ENCODE data around the gene FAH.

The FAH gene

DNA sequence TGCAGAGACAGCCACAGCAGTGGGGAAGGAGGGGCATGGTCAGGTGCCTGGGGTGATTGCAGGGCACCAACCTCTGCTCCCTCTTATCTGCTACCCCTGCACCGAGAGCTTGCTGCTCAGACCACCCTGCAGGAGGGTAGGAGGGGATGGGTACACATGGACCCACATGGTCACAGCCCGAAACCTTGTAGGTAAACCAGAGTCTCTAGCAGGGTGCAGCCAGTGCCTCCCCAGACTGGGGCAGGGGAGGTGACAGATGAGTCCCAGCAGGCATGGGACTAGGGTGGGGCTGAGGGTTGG, 49.2 kb downstream of the FAH start:
- no peak for DNase-seq

DNA sequence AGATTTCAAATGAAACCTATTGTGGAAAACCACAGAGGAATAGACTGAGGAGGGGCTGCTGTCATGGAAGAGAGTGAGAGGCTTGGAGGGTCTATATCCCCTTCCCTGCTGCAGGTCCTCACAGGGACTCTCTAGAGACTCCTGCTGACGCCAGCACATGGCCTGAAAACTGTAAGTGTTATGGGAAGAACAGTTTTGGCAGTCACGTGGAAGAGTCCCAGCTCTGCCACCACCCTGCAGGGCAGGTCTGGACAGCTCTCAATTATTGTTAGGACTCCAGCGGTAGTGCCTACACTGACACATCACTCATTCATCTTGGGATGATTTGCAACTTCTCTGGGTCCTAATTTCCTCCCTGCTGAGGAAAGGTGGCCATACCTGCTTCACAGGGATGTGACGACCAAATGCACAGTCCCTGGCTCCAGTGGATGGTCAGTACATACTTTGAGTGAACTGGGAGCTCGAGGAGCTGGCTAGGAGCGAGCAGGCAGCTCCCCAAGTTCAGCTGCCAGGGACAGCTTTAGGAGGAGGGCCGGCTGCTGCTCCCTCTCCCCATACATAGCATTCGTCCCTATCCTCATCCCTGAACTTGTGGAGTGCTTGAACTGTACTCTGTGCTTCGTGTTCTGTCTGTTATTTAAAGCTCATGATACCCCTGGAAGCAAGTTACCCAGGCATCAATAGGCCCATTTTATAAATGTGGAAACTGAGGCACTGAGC, 50.0 kb downstream of the FAH start:
- DNase-seq = no peak

DNA sequence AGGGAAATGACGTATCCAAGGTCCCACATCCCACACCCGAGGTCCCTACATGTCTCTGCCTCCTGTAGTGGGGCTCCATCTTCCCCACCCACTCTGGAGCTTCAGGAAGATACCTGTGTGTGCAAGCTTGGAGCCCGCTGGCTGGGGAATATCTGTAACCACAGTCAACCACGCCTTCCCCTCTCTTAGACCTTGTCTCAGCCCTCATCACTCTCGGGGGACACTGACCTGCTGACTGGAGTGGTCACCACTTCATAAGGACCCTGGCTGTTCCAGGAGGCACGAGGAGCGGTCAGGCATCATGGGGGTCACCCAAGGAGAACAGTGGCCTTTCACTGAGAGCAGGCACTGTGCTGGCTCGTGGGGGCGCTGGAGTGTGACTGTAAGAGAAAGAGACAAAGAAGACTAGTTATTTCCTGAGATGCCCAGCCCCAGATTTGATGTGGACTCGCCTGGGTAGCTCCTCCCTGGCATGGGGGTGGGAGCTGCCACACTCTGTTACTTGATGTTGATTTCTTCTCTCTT, 50.6 kb downstream of the FAH start:
- no peak for DNase-seq

DNA sequence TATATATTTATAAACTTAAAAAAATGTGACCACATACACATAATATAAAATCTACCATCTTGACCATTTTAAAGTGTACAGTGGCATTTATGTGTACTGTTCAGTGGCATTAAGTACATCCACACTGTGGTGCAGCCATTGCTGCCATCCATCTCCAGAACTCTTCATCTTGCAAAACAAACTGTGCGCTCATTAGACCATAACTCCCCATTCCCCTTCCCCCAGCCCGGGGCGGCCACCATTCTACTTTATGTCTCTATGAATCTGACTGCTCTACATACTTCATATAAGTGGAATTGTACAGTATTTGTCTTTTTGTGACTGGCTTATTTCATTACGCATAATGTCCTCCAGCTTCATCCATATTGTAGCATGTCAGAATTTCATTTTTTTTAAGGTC, 51.4 kb downstream of the FAH start:
- DNase-seq = no peak

DNA sequence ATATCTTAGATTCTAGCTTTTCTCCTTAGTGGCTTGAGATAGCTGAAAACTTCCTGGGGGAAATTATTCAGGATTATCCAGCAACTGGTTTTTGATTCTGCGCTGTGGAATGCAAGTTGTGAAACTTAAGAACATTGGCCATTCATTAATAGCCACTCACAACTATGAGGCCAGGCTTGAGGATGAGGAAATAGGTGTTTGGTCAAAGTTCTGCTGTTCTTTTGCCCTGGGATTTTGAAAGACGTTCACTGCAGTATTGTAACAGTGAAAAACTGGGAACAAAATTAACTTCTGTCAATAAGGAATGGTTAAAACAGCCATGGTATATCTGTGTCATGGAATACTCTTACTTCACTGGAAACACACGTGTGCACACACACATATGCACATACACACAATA, 55.1 kb downstream of the FAH start:
- DNase-seq = no peak

DNA sequence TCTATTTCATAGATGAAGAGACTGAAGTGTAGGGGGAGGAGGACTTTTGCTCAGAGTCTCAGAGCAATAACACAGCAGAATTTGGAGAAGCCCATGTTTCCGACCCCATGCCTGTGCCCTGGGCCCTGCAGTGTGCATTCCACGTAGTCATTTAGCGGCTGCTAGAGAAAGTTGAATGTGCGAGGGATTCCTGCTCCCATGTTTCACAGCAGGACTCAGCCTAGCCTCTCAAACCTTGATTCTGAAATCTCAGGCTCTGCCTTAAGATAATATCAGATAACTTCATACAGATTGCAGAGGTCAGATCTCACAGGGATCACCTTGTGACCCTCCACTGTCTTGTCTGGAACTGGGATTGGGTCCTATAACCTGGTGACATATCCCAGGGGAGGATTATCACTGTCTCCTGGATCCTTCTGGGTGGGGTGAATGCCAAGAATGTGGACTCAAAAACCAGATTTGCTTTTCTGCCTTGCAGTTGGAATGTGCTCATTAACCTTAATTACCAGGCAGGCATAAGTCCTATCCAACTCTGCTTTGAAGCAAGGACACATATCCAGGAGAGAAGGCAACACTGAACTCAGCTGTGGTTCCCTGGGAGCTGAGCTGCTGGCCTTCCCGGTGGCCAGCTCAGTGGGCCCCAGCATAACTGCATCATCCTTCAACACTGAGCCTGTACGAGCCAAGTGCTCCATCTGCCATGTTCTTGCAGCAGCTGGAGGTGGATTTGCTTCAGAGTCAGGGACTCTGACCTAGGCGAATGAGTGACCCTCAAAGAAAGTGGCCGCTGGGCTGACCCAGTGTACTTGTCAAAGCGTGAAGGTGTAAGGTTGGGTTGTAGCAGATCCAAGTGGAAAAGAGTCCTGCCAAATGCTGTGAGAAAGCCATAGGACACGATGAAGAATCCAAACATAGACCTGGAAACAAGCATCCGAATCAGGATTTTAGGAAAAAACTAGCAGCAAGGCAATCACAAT, 56.2 kb downstream of the FAH start:
- DNase-seq = no peak

DNA sequence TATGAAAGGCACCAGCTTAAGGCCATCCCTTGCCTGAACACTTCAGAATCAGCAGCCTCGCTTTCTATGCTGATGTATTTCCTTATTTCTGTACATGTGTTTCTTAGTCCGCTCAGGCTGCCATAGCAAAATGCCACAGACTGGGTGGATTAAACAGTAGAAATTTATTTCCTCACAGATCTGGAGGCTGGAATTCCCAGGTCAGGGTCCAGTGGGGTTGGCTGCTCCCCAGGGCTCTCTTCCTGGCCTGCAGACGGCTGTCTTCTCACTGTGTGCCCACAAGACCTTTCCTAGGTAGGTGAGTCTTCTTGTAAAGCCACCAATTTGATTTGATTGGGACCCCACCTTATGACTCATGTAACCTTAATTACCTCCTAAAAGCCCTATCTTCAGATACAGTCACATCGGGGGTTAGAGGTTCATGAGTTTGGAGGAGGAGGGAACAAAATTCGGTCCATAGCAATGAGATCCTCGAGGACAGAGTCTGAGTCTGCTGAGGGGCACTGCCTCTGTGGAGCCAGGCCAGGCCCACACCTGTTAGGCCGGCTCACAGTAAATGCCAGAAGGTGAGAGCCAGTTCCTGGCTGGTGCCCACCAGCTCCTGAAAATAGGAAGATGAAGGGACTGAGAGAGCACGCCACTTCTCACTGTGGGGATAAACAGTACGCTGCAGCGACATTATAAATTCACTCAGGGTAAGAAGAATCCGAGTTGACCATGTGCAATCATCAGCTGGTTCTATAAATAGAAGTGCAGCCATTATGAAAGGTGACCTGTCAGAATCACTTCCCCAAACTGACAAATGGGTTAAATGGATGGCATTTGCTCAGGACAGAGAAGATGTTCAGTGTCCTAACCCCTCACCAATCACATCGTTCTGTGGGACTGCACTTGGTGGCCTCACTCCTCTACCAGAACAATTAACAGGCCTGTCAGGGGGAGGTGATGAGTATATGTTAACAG, 58.1 kb downstream of the FAH start:
- no peak for DNase-seq

DNA sequence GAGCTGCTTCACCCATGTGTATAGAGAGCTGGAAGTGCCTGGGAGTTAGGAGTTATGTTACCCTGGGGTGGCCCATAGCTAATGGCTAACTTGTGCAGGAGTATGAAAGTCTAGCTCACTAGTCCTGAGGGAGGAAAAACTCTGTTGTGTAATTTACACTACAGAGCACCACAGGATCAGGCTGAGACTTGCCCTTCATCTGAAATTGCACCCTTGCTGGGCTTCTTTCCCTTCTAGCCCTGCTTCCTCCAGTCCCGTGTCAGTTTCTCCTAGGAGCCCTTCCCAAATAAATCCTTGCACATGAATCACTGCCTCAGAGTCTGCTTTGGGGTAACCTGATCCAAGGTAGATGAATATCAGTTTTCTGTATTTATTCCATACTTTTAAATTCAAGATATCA, 59.2 kb downstream of the FAH start:
- no peak for DNase-seq

DNA sequence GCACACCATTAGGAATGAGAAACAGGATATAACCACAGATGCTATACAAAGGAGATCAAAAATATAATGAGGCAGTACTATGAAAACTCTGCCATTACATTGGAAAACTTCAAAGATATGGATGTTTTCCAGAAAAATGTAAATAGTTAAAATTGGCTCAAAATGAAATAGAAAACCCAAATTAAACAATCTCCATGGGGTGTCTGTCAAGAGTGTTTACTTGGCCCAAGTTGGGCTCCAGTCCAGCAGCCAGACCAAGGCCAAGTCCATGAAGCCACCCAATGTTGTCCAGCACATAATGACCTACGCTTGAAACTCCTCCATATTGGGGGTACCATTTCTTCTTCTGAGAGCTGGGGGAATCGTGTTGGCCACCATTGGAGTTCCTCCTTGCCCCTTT, 62.1 kb downstream of the FAH start:
- no peak for DNase-seq

DNA sequence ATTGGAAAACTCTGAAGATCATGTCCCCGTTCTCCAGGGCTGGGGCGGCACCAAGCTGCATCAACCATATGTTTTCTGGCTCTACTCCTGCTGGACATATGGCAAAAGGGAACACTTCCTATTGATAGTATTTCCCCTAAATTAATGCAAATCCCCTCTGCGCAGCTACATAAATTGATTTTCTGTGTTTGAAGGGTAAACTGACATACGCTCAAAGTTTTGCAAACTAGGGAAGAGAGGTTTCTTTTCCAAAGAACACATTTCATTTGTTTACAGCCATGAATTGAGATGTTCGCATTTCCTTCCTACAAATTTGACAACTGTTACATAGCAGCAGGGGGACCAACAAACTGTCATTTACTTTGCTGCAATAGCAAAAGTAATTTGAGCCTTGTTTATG, 63.3 kb downstream of the FAH start:
- no peak for DNase-seq

DNA sequence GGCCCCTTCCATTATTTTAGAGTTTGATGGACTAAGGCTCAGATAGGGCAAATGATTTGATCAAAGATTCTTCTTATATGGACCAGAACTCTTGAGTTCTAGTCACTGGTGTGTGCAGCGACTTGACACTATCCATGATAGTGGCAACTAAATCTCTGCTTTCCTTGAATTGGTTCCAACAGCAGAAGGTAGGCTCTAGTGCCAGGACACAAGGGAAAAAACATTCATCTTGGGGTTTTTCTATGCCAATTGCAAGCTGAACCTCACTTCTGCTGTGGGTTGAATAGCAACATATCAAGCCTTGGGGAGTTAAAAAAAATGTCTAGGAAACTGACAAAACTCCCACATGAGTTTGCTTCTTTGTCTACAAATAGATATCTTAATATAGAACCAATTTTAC, 64.1 kb downstream of the FAH start:
- no peak for DNase-seq

DNA sequence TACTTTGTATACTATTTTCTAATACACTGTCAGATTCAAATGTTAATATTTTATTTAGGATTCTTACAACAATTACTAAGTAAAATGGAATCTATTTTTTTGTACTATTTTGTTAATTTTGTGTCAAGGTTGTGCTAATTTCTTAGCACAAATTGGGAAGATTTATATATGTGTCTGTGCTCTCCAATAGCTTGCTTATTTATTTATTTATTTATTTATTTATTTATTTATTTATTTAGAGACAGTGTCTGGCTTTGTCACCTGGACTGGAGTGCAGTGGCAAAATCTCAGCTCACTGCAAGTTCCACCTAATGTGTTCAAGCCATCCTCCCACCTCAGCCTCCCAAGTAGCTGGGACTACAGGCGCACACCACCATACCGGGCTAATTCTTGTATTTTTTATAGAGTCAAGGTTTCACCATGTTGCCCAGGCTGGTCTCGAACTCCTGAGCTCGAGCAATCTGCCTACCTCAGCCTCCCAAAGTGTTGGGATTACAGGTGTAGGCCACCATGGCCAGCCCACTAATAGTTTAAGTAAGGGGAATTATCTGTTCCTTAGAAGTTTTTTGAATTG, 64.6 kb downstream of the FAH start:
- no peak for DNase-seq

DNA sequence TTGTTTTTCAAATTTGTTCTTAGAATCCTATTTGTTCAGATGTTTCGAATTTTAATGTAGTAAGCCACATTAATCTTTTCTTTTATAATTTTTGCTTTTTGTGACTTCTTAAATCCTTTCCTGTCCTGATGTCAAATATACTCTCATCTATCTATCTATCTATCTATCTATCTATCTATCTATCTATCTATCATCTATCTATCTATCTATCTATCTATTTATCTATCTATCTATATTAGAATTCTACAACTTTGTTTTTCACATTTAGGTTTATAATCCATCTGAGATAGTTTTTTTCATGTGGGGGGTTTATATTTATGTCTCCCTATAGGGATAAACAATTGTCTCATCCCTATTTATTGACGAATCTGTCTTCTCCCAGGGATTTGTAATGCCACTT, 67.2 kb downstream of the FAH start:
- no peak for DNase-seq

DNA sequence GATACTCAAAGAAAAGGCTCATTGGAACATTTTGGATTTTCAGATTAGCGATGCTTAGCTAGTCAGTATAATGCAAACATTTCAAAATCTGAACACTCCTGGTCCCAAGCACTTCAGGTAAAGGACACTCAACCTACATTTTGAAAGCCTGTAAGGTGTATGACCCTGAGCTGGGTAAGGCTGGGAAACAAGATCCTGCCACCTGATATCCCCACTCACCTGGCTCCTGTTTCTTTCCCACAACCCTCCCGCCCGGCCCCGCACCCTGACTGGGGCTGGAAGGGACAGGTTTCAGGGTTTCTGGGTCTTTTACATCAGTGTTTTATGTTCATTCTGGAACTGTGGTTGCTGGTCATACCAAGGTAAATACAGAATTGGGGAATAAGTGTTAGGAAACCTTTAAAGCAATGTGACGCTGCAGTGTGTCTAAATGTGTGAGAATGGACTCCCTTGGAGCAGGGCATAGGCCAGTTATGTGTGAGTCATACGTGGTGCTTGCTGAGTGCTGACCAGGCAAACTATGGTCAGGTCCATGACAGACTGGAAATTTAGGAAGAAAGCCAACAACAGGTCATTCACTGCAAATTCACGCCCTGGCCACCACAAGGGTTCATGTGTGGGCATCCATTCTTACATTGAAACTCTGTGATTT, 76.3 kb downstream of the FAH start:
- DNase-seq = no peak

DNA sequence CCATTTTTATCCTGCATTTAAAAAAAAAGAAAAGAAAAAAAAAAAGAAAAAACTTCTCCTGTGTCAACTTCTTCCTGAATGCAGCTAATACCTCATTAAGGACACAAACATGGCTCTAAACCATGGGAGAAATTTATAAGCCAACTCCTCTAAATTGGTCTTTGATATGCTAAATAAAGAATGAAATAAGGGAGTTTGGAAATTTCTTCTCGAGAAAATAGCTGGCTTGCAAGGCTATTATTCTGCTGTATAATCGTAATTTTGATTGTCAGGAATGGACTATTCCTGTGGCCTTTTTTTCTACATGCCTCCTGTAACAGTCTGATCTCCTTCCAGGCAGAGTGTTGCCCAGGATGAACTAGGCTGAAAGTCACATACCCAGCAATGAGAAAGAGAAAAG, 78.6 kb downstream of the FAH start:
- DNase-seq = no peak

DNA sequence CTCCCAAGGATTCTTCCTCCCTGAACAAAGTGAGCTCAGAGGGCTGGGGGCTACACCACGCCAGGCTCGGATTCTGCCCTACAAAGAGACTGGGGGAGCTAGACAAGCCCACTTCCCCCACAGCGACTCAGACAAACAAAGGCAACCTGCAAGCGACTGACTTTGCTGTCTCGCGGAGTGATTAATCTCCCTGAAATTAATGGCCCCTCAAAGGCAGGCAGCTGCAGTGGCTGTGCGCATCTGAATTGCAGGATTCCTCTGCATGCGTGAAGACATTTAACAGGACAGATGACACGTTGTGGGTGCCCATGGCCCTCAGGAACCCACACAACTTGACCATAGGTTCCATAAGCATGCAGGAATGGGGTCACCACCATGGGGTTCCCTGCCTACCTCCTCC, 80.8 kb downstream of the FAH start:
- no peak for DNase-seq

DNA sequence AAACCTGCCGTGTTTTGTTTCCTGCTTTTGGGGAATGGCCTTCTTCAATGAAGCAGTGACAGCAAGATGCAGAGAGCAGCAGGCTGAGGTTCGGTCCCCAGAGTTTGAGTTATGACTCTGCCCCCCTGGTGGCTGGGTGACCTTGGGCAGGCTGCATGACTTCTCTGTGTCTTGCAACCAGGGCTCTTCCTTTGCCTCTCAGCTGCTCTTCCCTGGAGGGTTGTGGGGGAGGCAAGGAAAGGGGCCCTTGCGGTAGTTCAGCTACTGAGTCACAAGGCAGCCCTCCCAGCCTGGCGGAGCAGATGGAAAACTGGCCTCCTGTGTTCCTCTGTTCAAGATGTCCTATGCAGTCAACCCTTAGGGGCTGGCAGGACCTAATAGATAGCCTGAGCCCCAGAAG, 82.1 kb downstream of the FAH start:
- peak in 2 of 4 experiments; percentile 5 to 25 for DNase-seq

Data from activated CD4-positive, CD25-positive, alpha-beta regulatory T cell (primary cell).